SIG-M5 (cell line): Measurements from ENCODE around the gene ZNF862.
"Not testable (repeated sequence)": the region's sequence is repeated elsewhere in the genome, so short reads cannot be mapped to it uniquely, and the experiment has no call there.

Source experiments
- DNase-seq: peaks from one replicate; lab custom pipeline; 2025; lab: John Stamatoyannopoulos, UW

ZNF862 gene

DNA sequence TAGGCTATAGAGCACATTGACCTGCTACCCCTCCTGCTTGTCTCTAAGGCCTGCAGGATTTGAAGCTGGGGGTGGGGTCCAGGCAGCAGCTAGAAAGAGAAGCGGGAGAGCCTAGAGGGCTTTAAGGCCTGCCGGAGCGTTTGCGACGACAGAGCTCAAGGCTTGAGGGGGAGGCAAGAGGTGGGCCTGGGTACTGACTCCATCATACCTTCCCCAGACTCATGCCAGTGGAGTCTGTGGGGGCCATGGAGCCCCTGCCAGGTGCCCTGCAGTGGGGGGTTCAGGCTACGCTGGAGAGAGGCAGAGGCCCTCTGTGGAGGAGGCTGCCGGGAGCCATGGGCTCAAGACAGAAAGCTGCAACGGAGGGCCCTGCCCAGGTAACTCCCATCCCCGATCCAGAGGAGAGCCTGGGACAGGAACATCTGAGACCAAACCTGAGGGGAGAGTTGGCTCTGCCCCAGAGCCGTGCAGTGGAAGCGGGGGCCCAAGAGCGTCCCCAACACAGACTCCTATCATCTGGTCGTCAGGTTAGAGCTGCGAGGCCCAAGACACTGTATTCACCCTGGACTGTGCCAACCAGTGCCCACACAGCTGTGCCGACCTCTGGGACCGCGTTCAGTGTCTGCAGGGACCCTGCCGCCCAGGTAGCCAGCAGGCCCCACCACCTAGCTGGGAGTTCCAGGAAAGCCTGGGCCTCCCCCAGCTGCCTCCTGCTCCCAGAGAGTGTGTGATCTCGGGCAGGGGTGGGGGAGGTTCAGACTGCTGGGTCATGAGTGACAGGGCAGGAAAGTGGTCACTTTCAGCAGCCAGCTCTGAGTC is 13.2 kb upstream of the ZNF862 start:
- DNase-seq: no peak

DNA sequence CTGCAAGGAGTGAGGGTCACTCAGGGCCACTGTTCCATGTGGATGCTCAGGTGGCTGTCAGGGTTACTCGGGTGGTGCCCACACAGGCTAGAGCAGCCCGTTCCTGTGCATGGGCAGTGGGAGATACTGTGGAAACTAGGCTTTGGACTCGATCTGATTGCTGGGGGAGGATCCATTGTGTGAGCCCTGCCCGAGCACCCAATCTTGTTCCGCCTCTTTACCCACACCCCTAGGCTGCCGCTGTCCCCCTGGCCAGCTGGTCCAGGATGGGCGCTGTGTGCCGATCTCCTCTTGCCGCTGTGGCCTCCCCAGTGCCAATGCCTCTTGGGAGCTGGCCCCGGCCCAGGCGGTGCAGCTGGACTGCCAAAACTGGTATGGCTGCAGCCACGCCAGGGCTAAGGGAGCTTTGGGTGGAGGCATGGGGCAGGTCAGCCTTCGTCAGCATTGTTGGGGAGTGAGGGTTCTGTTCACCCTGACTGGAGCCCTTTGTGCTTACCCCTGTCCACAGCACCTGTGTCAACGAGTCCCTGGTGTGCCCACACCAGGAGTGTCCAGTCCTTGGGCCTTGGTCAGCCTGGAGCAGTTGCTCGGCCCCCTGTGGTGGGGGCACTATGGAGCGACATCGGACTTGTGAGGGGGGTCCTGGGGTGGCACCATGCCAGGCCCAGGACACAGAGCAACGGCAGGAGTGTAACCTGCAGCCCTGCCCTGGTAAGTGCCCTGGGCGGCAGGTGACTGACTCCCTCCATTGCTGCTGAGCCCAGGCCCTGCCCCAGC is 12.4 kb upstream of the ZNF862 start:
- no peak for DNase-seq

DNA sequence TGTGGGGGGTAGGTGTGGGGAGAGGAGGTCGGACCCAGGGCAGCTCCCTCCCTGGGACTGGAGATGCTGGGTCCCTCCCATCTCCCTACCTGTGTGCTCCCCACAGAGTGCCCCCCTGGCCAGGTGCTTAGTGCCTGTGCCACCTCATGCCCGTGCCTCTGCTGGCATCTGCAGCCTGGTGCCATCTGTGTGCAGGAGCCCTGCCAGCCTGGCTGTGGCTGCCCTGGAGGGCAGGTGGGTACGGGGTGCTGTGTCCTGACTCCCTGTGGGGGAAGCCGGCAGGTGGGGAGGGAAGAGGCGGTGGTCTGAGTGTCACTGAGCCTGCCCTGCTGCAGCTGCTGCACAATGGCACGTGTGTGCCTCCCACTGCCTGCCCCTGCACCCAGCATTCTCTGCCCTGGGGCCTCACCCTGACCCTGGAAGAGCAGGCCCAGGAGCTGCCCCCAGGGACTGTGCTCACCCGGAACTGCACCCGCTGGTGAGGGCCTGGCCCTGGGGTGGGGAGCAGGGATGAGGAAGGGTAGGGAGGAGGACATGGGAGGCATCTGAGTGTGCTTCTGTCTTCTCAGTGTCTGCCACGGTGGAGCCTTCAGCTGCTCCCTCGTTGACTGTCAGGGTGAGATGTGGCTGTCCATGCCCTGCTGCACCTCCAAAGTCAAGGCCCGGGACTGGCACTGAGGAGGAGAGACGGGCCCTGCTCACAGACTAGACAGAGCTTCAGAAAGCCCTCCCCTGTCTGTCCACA is 11.7 kb upstream of the ZNF862 start:
- no peak for DNase-seq

DNA sequence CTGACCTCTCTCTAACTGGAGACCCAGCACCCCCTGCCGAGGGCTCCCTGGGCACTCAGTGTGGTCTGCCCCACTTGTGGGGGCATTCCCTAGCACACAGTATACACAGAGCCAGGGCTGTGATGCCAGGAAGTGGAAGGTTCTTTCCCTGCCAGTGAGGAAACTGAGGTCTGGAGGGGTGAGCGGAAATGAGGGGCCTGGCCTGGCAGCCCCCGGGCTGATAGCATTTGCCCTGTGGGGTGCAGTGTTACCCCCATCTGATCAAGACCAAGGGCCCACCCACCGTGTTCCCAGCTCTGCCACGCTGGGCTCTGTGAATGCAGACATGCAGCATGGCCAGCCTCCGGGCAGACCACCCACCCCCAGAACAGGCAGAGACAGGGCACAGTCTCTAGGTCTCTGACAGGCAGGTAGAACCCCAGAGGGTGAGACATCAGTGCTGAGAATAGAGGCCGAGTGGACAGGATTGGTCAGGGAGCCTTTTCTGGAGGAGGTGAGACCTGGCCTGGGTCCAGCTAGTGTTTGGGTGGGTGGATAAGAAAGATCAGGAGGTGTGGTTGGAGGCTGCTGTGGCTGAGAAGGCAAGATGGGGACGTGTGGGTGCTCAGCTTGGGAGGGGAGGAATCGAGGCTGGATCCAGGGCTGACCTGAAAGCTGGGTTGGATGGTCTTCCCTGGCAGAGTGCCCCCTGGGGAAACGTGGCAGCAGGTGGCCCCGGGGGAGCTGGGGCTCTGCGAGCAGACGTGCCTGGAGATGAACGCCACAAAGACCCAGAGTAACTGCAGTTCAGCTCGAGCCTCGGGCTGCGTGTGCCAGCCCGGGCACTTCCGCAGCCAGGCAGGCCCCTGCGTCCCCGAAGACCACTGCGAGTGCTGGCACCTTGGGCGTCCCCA is 10.8 kb upstream of the ZNF862 start:
- DNase-seq: no peak

DNA sequence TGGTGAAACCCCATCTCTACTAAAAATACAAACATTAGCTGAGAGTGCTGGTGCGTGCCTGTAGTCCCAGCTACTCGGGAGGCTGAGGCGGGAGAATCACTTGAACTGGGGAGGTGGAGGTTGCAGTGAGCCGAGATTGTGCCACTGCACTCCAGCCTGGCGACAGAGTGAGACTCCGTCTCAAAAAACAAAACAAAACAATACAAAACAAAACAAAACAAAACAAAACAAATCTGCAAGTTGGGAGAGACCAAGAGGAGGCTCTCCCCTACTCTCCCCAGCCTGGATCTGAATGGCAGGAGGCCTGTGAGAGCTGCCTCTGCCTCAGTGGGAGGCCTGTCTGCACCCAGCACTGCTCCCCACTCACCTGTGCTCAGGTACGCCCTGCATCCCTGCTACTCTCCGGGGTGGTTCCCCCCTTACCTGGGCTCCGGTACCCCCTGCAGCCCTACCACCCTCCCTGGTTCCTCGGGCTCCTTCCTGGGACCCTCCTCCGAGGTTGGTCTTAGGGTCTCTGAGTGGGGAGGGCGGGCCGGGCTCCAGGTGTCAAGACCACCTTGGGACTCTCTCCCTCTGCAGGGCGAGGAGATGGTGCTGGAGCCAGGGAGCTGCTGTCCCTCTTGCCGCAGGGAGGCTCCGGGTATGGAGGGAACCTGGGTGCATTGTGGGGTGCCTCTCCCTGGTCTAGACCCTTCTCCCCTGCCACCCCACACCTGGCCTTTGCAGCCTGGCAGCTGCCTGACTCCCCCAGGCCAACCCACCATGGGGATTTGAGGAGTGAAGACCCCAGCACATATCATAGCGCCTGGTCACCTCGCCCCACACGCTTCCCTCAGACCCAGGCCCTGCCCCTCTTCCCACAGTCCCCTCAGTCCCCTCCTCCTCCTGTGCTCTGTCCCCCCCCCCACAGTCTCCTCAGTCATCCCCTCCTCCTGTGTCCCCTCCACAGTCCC is 9.5 kb upstream of the ZNF862 start:
- DNase-seq: no peak

DNA sequence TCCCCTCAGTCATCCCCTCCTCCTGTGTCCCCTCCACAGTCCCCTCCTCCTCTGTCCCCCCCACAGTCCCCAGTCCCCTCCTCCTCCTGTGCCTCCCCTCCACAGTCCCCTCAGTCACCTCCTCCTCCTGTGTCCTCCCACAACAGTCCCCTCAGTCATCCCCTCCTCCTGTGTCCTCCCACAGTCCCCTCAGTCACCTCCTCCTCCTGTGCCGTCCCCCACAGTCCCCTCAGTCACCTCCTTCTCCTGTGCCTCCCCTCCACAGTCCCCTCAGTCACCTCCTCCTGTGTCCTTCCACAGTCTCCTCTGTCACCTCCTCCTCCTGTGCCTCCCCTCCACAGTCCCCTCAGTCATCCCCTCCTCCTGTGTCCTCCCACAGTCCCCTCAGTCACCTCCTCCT is 7.6 kb upstream of the ZNF862 start:
- not testable (repeated sequence) for DNase-seq

DNA sequence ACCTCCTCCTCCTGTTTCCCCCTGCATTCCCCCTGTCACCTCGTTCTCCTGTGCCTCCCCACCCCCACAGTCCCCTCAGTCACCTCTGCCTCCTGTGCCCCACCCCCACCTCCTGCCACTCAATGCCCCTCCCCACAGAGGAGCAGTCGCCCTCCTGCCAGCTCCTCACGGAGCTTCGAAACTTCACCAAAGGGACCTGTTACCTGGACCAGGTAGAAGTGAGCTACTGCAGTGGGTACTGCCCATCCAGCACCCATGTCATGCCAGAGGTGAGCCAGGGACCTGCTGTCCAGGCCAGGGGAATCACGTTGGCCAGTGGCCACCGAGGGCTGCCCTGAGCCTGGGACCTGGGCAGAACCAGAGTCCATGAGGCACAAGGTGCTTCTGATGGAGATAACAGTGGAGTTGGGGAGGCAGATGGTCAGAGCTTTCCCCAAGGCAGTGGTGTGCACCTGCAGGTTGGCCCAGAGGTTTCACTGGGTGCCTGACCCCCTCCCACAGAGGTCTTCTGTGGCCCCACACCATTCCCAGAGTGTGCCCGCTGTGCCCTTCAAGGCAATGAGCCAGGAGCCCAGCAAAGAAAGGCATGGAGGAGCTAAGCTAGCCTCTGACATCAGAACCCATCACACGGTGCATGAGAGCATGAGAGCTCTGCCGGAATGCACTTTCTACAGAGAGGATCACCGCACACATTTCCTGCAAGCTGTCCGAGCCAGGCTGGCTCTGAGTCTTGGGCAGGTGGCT is 7.0 kb upstream of the ZNF862 start:
- DNase-seq: no peak

DNA sequence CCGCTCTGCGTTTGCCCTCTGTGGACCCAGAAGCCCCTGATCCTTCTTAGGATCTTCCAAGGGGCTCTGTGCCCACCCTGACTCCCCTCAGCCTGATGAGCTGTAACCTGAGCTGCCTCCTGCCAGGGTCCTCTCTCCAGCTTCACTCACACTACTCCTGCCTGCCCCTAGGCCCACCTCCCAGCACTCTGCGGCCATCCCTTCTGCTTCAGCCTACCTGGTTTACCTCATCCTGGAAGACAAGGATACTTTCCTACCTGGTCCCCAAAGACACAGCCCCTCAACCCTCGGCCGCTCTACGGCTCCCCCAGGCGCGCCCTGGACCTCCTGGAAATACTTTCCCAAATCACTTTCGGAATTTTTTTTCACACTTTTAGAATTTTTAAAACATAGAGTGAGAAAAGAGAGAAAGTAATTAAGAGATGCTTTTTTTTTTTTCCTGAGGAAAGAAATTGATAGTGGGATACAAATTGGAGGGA is 6.4 kb upstream of the ZNF862 start:
- no peak for DNase-seq

DNA sequence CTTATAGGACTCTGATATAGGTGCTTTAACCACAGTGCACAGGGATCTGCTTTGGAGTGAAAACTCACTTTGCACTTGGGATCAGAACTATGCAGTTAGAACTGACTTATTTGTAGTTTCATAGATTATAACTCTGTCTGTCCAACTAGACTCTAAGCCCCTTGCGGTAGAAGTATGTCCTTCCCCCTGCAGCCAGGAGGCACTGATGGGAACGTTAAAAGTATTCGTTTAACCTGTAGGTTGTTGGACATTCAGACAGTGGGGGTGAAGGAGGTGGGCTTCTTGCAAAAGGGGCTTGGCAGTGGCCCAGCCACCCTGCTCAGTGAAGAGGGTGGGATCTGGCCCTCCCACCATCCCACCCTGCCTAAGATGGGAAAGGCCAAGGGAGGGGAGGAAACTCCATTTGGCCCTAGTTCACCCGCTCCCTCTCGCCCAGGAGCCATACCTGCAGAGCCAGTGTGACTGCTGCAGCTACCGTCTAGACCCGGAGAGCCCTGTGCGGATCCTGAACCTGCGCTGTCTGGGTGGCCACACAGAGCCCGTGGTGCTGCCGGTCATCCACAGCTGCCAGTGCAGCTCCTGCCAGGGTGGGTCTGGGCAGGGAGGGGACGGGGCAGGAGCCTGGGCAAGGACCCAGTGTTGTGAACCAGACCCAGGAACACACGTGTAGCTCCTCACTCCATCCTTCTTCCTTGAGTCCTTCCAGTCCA is 5.7 kb upstream of the ZNF862 start:
- no peak for DNase-seq

DNA sequence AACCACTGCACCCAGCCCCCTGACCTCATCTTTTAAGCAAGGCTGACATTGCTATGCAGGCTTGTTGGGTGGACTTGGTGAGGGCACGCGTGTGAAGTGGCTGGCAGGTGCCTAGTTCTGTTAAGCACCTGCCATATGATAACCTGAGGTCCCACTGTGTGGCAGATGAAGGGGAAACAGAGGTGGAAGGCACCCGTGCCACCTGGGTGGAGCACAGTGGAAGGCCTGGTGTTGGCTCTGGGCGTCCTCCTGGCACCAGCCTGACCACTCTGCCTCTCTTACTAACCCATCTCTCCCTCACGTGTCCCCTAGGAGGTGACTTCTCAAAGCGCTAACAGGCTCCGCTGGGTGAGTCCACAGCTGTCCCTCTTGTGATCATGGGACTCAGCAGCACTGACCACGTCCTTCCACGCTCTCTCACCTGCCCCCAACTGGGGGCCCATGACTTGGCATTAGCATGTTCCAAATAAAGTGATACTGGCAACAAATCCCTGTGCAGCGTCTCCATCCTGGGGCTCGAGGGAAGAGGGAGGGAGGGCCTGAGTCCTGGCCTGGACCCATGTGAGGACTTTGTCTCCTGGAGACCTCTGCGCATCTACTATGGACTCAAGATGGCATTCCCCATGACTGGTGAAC is 4.6 kb upstream of the ZNF862 start:
- no peak for DNase-seq

DNA sequence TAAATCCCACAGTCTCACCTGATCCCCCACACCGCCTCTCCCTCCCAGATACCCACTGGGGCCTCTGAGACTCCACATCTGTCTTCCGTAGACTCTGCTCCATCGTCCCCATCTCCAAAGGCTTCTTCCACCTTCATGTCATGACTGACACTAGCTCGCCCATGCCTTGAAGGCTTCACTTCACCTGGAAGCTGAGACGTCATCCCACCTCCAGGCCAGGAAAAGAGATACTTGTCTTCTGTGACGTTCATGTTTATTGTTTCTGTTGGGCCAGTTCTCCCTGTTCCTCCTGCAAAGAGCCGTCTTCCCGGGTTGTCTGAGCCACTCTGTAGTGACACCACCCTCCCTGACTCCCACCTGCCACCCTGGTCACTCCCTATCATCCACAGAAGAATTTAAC is 3.6 kb upstream of the ZNF862 start:
- no peak for DNase-seq

DNA sequence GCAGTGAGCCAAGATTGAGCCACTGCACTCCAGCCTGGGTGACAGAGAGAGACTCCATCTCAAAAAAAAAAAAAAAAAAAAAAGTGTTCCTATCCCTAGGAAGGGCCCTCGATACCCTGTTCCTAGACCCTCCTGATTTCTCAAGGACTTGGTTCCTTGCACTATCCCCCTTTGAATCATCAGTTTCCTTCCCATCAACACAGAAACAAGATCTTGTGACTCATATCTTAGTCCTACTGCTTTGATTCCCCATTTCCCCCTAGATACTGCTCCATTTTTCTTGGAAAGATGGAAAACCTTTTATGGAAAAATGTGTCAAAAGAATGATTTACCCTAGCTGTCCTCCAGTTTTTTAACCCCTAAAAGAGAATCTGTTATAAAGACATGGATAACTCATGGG is 1.7 kb upstream of the ZNF862 start:
- no peak for DNase-seq

DNA sequence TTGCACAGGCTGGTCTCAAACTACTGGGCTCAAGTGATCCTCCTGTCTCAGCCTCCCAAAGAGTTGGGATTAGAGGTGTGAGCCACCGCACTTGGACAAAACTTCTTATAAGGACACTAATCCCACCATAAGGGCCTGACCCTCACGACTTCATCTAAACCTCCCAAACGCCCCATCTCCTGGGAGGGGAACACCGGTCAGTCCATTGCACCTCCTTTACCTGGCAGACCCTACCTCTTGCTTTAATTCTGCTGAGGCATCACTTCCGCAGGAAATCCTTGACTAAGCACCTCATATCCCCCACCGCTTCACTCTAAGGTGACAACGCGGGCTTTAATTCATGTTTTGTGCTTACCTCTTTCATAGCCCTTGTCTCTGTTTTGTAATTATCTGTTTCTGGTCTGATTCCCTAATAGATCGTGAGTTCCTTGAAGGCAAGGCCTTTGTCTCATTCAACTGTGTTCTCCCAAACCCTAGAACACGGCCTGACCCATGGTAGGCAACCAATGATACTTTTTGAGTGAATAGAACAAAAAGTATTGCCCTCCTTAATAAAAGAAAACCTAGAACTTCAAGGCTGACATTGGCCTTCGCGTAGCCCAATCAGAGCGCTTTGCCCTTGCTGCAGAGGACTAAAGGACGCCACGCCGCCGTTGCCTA is 481 bp upstream of the ZNF862 start:
- DNase-seq: no peak

DNA sequence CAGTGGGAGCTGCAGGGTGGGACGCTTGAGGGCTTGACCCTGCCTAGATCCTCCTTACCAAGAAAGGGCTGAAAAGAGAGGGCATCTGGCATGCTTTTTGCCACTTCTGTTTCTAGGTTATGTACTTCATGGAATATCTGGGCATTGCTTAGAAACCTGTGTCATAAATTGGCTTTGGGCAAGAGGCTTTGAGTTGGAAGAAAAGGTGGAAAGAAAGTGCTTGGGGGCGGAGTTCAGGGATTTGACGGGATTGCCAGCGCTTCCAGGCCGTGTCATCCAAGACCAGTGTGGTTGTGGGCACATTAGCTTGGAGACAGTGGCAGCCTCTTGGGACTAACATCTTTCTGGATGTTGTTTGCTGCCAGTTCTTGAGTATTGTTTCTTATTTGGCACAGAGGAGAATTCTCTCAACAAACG is 825 bp downstream of the ZNF862 start:
- no peak for DNase-seq

DNA sequence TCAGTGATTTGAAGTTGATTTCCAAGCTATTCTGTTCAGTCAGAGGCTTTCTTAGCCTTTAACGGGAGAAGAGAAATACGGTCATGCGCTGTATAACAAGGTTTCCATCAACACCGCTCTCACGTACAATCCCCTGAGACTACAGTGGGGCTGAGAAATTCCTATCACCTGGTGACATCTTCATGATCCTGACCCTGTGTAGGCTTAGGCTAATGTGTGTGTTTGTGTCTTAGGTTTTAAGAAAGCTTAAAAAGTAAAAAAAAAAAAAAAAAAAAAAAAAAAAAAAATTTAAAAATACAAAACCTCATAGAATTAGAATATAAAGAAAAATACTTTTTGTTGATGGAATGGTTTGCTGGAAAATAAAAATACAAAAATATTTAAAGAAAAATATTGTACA is 1.8 kb downstream of the ZNF862 start:
- DNase-seq: no peak

DNA sequence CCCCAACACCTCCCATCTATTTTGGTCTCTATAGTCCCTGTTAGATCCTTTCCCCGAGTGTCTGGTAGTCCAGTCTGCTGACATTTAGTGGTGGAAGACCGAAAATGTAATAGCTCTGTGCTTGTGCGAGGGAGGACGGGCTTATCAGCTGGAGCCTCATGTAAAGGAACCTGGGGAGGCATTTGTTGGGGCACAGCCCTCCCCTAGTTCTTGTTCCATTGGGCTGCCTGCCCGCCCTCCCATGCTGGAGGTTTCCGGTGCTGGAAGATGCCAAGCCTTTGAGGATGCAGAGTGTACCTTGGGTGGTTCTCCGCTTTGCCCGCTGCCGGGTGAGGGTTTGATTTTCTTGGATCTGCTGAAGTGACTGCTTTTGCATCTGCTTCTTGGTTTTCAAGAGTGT is 5.4 kb downstream of the ZNF862 start:
- DNase-seq: no peak

DNA sequence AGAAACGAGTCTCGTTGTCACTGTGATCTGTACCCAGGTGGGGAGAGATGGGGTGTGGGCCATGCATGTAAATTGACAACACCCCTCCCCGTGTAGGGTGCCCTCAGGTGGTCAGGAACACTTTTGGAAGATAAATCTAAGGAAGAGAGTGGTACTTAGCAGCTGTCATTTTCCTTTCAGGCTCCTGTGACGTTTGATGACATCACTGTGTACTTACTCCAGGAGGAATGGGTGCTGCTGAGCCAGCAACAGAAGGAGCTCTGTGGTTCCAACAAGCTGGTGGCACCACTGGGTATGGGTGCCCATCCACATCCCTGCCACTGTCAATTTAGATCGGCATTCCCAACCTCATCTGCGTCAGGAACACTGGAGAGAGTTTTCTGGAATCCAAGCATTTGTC is 6.3 kb downstream of the ZNF862 start:
- DNase-seq: no peak
